Upper lobe of left lung (tissue), 4 donors: Measurements from ENCODE around the gene CSNK2B.

Experiments
- EP300 ChIP-seq, 4 donors: sonication (generic); formaldehyde crosslinking; IDR thresholded peaks; one replicate each; pipeline ENCODE4 v1.5.1; 2017; ENCODE audit warnings: antibody characterized with exemption in 4 of 4, control low read depth in 2 of 4
- POLR2A ChIP-seq, 4 donors: fragments of 450-650 bp; IDR thresholded peaks; one replicate each; pipeline ENCODE4 v1.5.1; 2016 to 2017; ENCODE audit warnings: antibody characterized with exemption in 4 of 4, mild to moderate bottlenecking in 2 of 4
- POLR2AphosphoS5 ChIP-seq, 2 donors: sonication (generic); formaldehyde crosslinking; IDR thresholded peaks; one replicate each; pipeline ENCODE4 v1.5.1; 2017; ENCODE audit warnings: antibody characterized with exemption in 2 of 2
- TF ChIP-seq, protein P1 (sequence below), 6 experiments: fragments of 450-650 bp in 4 of 6; fragments of 200-600 bp in 2 of 6; sonication (generic) in 2 of 6; IDR thresholded peaks; one replicate each; pipeline ENCODE4 v1.5.1; 2016 to 2019; ENCODE audit warnings: antibody characterized with exemption in 6 of 6

DNA sequence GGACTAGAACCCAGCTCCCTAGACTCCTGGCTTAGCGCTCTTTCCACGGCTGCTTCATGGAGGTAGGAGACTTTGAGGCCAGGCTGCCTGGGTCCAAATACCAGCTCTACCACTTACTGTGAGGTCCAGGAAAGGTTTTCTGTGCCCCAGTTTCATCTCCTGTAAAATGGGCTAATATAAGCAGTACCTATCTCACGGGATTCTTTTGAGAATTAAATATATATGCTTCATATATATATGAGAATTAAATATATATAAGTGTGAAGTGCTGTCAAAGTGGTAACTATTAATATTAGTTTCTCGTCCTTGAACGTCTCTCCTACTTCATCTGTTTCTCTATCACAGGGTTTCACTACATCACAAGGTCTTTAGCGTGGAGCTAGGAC, 25.2 kb downstream of the CSNK2B start:
- TF ChIP-seq, protein P1, sequence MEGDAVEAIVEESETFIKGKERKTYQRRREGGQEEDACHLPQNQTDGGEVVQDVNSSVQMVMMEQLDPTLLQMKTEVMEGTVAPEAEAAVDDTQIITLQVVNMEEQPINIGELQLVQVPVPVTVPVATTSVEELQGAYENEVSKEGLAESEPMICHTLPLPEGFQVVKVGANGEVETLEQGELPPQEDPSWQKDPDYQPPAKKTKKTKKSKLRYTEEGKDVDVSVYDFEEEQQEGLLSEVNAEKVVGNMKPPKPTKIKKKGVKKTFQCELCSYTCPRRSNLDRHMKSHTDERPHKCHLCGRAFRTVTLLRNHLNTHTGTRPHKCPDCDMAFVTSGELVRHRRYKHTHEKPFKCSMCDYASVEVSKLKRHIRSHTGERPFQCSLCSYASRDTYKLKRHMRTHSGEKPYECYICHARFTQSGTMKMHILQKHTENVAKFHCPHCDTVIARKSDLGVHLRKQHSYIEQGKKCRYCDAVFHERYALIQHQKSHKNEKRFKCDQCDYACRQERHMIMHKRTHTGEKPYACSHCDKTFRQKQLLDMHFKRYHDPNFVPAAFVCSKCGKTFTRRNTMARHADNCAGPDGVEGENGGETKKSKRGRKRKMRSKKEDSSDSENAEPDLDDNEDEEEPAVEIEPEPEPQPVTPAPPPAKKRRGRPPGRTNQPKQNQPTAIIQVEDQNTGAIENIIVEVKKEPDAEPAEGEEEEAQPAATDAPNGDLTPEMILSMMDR (IDR thresholded peaks at IDR 0.05) = no peak
- no peak for TF ChIP-seq POLR2AphosphoS5 (IDR thresholded peaks at IDR 0.05)
- no peak for TF ChIP-seq EP300 (IDR thresholded peaks at IDR 0.05)
- TF ChIP-seq POLR2A (IDR thresholded peaks at IDR 0.05) = no peak
